Mesodermal cell (in vitro differentiated cells): ENCODE measurements around the gene VEPH1.
A peak's percentile ranks its signal among the peaks of the same experiment; 100 is the strongest.

Experiments used
- H3K27ac ChIP-seq: 2 replicates; pipeline ENCODE4 v1.7.0; 2013; ENCODE audit warnings: mild to moderate bottlenecking, low read depth, low read length, moderate library complexity; ENCODE audit not compliant: severe bottlenecking
- H3K36me3 ChIP-seq: 2 replicates; pipeline ENCODE4 v1.7.1; 2013; ENCODE audit warnings: mild to moderate bottlenecking, low read length, moderate library complexity; ENCODE audit not compliant: control insufficient read depth, insufficient read depth
- H3K4me1 ChIP-seq: one replicate; pipeline ENCODE4 v1.7.1; 2013; ENCODE audit warnings: mild to moderate bottlenecking, low read length; ENCODE audit not compliant: insufficient read depth, control insufficient read depth, poor library complexity, severe bottlenecking
- H3K4me3 ChIP-seq: 2 replicates; pipeline ENCODE4 v1.7.0; 2013; ENCODE audit warnings: low read length, control low read depth, mild to moderate bottlenecking; ENCODE audit not compliant: insufficient read depth, poor library complexity, severe bottlenecking; ENCODE audit errors: extremely low read depth
- H3K9me3 ChIP-seq: 2 replicates; pipeline ENCODE4 v1.7.1; 2013; ENCODE audit warnings: mild to moderate bottlenecking, low read length, moderate library complexity; ENCODE audit not compliant: control insufficient read depth
- WGBS, 2 experiments: methylation state at CpG; one replicate each; pipeline ENCODE4 v1.1.5; 2013; ENCODE audit warnings: missing lambda C conversion rate in 2 of 2; ENCODE audit not compliant: insufficient coverage in 2 of 2; 5-methylcytosine and 5-hydroxymethylcytosine counted together

Gene VEPH1

GRCh38 chr3:157452097-157452496 is 51.1 kb downstream of the VEPH1 start:
- Histone ChIP-seq H3K4me1 (no peaks in the 10 kb centered on the region), H3K27ac (no peak overlapping the region), H3K36me3 (no peaks in the 10 kb centered on the region), H3K4me3 (no peak overlapping the region), H3K9me3 (no peaks in the 10 kb centered on the region)
- WGBS, 2 experiments: 83 to 97% methylated on average over 3 of the region's 3 CpGs

GRCh38 chr3:157447026-157447694 is 56.1 kb downstream of the VEPH1 start:
- H3K4me3 ChIP-seq: no peak overlapping the region

GRCh38 chr3:157445857-157446256 is 57.4 kb downstream of the VEPH1 start:
- Histone ChIP-seq H3K9me3 (no peaks in the 10 kb centered on the region), H3K4me1 (no peaks in the 10 kb centered on the region), H3K4me3 (no peak overlapping the region), H3K27ac (no peak overlapping the region), H3K36me3 (no peaks in the 10 kb centered on the region)
- no CpG with 5 or more reads among the region's 1 CpG for WGBS, 2 experiments

More at GRCh38 chr3:157447026-157447694, 56.1 kb downstream of the VEPH1 start:
- Histone ChIP-seq H3K27ac (no peak overlapping the region), H3K36me3 (no peaks in the 10 kb centered on the region), H3K4me1 (no peaks in the 10 kb centered on the region), H3K9me3 (no peaks in the 10 kb centered on the region)
- WGBS, 2 experiments: no CpG with 5 or more reads among the region's 3 CpGs

- Histone ChIP-seq H3K36me3 (no peaks in the 10 kb centered on the region), H3K4me3 (no peak overlapping the region), H3K4me1 (no peaks in the 10 kb centered on the region), H3K27ac (no peak overlapping the region), H3K9me3 (no peaks in the 10 kb centered on the region)
- no CpG with 5 or more reads among the region's 1 CpG for WGBS, 2 experiments
Measured at GRCh38 chr3:157444797-157445184, 58.4 kb downstream of the VEPH1 start.

- H3K27ac ChIP-seq: no peak overlapping the region
- no peaks in the 10 kb centered on the region for H3K36me3 ChIP-seq
- no peaks in the 10 kb centered on the region for H3K4me1 ChIP-seq
- no peak overlapping the region for H3K4me3 ChIP-seq
- H3K9me3 ChIP-seq: no peaks in the 10 kb centered on the region
- WGBS, 2 experiments: no CpG with 5 or more reads among the region's 3 CpGs
Measured at GRCh38 chr3:157443905-157444796, 59.1 kb downstream of the VEPH1 start.

- Histone ChIP-seq H3K9me3 (no peaks in the 10 kb centered on the region), H3K4me3 (no peak overlapping the region), H3K27ac (no peak overlapping the region), H3K4me1 (no peaks in the 10 kb centered on the region), H3K36me3 (no peaks in the 10 kb centered on the region)
- WGBS, 2 experiments: 86 to 93% methylated on average over 2 of the region's 2 CpGs
Measured at GRCh38 chr3:157442729-157443128, 60.5 kb downstream of the VEPH1 start.

- no peaks in the 10 kb centered on the region for H3K36me3 ChIP-seq
- H3K27ac ChIP-seq: no peak overlapping the region
- H3K4me3 ChIP-seq: no peak overlapping the region
- 90 to 92% methylated on average over 1 of the region's 2 CpGs for WGBS, 2 experiments
- H3K4me1 ChIP-seq: peaks cover 5% of the 10 kb centered on the region
- no peaks in the 10 kb centered on the region for H3K9me3 ChIP-seq
Measured at GRCh38 chr3:157441102-157441624, 62.1 kb downstream of the VEPH1 start.

GRCh38 chr3:157438194-157438730 is 65.0 kb downstream of the VEPH1 start:
- Histone ChIP-seq H3K27ac (no peak overlapping the region), H3K9me3 (no peaks in the 10 kb centered on the region), H3K4me3 (peak overlapping the region; percentile 56), H3K4me1 (peaks cover 5% of the 10 kb centered on the region), H3K36me3 (no peaks in the 10 kb centered on the region)
- 0 to 1% methylated on average over 13 to 18 of the region's 22 CpGs for WGBS, 2 experiments

GRCh38 chr3:157436583-157437291 is 66.5 kb downstream of the VEPH1 start, which contains the start of gene PTX3:
Gene PTX3 (plus strand): TSS chr3:157436850. CDS start chr3:157436934, 84 bp downstream.
- Histone ChIP-seq H3K27ac (peak within 1 kb of the TSS; percentile 44), H3K4me3 (peak within 1 kb of the TSS; percentile 56), H3K9me3 (no peaks in the 10 kb centered on the region), H3K36me3 (no peaks in the 10 kb centered on the region), H3K4me1 (peaks cover 5% of the 10 kb centered on the region)
- WGBS, 2 experiments: 12 to 22% methylated on average over 10 to 13 of the region's 15 CpGs

GRCh38 chr3:157429708-157430107 is 73.5 kb downstream of the VEPH1 start:
- Histone ChIP-seq H3K36me3 (no peaks in the 10 kb centered on the region), H3K9me3 (no peaks in the 10 kb centered on the region), H3K4me3 (no peak overlapping the region), H3K27ac (no peak overlapping the region), H3K4me1 (no peaks in the 10 kb centered on the region)
- WGBS, 2 experiments: 82 to 100% methylated on average over 1 of the region's 2 CpGs
